Measurements from ENCODE around the gene RNASE3.
"Not testable (repeated sequence)": the region's sequence is repeated elsewhere in the genome, so short reads cannot be mapped to it uniquely, and the experiment has no call there.

DNA sequence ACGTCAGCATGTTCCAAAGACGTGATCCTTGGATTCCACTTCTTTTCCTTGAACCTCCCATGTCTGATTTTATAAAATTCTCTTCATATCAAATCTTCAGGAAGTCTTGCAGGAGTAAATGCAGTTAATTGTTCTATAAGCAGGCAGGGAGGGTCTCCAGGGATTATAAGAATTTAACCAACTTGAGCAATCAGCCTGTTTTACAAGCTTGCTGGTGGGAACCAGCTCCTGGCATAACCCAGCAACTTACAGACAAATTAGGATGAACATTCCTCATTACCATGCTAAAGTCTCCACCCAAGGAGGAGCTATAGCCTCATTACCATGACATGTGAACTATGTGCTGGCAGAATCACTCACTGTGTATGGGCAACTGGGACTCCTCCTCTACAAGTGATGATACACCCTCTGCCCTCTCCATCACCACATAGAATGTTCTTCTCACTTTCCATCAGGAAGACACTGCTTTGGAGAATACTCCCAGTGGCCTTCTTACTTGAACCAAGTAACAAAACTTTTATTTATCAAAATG is 32.6 kb downstream of the RNASE3 start:
- not testable (repeated sequence) for TF ChIP-seq CTCF, EZH2, EZH2phosphoT487 (IDR thresholded peaks at IDR 0.05)

All from neural progenitor cell (in vitro differentiated cells).